Medulla oblongata (tissue), 1 donor: Measurements from ENCODE around the gene AP2B1.
"Not testable (repeated sequence)": the region's sequence is repeated elsewhere in the genome, so short reads cannot be mapped to it uniquely, and the experiment has no call there.

ENCODE experiments used
- DNase-seq: peaks from one replicate; pipeline ENCODE4 v3.0.0-alpha.2; 2015; ENCODE audit errors: extremely low spot score

AP2B1 gene

DNA sequence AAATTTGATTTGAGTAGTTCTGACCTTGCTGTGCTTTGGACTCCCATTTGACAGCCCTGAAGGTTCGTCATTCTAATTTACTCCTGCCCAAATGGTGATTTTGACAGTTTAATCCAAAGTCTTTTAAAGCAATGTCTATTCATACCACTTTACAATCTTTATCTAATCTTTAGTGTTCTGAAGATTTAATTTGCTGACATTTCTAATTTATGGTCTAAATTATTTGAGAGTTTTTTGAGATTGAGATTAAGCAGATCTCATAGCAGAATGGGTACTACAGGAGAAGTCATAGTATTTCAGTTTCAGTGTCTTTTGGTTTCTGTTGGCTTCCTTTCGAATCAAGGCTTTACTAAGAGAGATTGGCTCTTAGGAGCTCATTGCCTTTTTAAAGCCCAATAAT, 111.7 kb downstream of the AP2B1 start:
- DNase-seq: no peak

- DNase-seq: no peak
Observed at GRCh38 chr17:35700150-35700549, 113.0 kb downstream of the AP2B1 start.

DNA sequence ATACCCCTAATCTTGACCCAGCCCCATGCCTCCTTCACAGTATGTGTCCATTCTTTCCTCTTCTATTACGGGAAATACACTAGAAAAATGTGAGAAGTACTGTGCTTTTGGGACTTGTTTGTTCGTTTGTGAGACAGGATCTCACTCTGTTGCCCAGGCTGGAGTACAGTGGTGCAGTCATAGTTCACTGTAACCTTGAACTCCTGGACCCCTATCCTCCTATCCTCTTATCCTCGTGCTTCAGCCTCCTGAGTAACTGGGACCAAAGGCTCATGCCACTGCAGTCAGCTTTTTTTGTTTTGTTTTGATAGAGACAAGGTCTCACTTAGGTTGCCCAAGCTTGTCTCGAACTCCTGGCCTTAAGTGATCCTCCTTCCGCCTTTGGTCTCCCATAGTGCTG, 114.4 kb downstream of the AP2B1 start:
- no peak for DNase-seq

DNA sequence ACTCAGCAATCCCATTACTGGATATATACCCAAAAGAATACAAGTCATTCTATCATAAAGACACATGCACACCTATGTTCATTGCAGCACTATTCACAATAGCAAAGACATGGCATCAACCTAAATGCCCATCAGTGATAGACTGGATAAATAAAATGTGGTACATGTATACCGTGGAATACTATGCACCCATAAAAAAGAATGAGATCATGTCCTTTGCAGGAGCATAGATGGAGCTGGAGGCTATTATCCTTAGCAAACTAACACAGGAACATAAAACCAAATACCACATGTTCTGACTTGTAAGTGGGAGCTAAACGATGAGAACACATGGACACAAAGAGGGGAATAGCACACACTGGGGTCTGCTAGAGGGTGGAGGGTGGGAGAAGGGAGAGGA, 116.2 kb downstream of the AP2B1 start:
- DNase-seq: not testable (repeated sequence)

DNA sequence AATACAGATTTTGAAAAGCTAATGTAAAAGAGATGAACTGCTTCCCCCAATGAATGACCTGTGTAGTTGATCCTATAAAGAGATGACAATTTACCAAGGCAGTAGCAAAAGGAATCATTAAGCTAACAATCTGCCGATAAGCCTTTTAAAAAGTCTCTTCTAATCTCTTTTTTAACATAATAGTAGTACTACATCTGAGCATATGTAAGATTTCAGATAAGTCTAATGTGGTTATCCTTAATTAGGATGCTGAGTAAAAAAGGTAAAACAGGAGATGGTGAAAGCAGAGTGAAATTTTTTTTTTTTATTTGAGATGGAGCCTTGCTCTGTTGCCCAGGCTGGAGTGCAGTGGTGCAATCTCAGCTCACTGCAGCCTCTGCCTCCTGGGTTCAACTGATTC, 118.1 kb downstream of the AP2B1 start:
- no peak for DNase-seq

GRCh38 chr17:35705705-35706104, 118.6 kb downstream of the AP2B1 start:
- no peak for DNase-seq

GRCh38 chr17:35708149-35708548, 121.0 kb downstream of the AP2B1 start:
- no peak for DNase-seq

DNA sequence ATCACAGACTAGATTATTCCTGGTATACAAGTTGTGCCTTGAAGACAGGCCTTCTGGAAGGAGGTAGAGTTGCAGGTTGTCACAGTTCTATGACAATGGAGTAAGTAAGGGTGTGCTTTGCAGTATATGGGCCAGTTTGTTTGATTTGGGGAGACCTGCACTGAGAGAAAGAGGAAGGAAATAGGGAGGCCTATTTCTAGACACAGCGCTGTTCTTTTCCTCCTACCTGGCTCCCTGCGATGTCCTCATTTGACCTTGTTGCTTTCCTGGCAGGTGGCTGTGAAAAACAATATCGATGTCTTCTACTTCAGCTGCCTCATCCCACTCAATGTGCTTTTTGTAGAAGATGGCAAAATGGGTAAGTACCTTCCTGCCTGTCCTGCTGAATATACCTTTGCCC, 121.8 kb downstream of the AP2B1 start:
- no peak for DNase-seq

GRCh38 chr17:35709874-35710273, 122.8 kb downstream of the AP2B1 start:
- no peak for DNase-seq

GRCh38 chr17:35710950-35711349, 123.8 kb downstream of the AP2B1 start:
- no peak for DNase-seq

GRCh38 chr17:35713069-35713728, 126.1 kb downstream of the AP2B1 start:
- no peak for DNase-seq

GRCh38 chr17:35714988-35715387, 127.9 kb downstream of the AP2B1 start:
- DNase-seq: no peak

DNA sequence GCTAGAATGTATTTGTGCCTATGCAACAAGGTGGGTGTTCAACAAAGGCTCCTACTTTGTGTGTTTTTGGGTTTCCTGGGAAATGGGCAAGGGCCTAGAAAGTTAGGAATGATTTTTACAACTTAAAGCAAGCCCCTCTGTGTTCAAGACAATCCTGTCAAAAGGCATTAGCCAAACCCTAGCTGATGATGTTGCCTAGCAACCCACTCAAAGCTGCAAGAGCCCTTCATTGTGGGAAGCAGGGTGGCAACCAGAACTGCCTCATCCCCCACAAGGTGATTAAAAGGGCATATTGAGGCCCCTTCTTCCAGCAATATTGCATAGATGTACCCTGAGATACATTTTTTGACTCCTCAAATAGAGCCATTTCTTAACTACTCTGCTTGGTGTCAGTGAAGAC, 128.3 kb downstream of the AP2B1 start:
- DNase-seq: no peak

GRCh38 chr17:35716173-35716572, 129.1 kb downstream of the AP2B1 start:
- DNase-seq: no peak

DNA sequence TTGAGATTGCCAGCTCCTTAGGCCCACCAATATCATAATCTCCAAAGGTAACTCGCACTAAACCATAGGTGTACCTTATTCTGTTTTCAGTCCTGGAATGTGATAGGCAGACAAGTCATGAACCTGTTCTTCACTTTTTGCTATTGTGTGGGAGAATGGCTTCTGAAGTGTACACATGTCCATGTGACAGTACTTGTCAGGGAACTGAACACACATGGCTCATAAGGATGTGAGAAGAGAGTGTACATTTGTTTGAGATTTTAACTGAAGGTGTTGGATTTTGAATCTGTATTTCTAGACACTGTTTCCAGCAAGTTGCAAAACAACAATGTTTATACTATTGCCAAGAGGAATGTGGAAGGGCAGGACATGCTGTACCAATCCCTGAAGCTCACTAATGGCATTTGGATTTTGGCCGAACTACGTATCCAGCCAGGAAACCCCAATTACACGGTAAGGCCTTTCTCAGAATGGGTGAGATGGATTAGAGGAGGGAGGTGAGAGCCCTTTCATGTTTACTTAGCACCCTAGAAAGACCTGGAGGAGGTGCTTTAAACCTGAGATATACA, 129.9 kb downstream of the AP2B1 start:
- no peak for DNase-seq

DNA sequence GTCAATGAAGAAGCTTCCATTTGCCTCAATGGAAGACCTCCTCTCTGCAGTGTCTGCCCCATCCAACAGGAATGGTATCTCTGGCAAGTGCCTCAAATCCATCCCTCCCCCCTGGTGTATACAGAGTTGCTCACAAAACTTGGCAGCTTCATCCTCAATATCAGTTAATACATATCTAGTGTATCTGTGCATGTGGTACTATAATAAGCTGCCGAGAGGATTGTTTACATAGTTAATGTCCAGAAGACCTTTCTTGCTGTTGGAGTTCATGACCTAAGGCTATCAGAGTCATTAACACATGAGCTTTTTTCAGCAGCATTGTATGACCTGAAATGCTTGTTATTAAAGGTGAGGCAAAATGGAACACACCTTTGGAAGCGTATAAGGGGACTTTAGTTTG, 130.4 kb downstream of the AP2B1 start:
- DNase-seq: no peak

DNA sequence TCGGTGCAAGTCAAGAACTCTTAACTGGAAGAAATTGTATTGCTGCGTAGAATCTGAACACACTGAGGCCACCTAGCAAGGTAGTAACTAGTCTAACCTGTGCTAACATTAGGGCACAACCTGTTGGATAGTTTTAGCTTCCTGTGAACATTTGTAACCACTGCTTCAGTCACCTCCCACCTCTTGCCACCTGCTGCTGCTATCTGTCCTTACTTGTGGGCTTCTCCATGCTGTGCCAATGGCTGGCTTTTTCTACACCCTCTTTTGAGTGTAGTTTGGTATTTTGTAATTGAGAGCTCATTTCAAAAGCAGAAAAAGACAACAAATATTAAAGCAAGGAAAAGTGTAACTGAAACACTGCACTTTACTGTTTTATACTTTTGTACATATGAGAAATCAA, 136.6 kb downstream of the AP2B1 start:
- no peak for DNase-seq

GRCh38 chr17:35725058-35725457, 137.9 kb downstream of the AP2B1 start:
- no peak for DNase-seq

- DNase-seq: no peak
Observed at GRCh38 chr17:35725802-35726126, 138.6 kb downstream of the AP2B1 start.

DNA sequence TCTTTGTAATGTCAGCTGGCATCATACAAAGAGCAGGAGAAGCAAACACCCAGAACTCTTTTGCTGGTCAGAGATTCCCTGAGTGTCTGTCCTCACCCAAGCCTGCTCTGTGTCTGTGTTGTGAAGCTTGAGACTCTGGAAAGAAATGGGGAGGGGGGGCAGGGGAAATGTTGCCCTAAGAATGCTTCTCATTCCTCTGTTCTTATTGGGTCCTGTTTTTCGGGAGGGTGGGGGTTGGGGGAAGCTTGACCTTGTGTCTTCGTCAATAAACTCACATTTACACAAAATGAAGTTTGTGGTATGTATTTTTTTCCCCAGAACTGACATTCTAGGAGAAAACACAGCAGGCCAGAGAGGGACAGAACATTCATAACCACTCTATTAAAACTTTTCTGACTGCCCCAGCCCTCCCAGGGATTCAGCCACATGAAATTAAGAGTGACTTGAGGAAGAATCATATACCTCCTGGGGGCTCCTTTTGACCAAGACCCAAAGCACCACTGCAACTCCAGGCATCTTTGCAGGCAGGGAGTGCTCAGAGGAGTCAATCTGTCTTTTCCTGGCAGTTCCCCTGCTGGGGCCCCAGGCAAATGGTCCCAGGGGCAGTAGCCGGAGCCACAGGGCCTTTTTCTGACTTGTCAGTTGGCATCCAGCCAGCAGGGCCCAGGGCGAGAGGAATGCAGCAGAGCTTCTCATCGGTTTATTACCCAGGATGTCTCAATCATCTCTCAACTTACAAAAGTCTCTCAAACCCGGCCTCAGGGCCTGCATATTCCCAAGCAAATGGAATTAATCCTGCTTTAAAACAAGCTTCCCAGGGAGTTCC, 139.2 kb downstream of the AP2B1 start:
- no peak for DNase-seq

- DNase-seq: peak; percentile 26
Observed at GRCh38 chr17:35726953-35727460, 139.9 kb downstream of the AP2B1 start.

- DNase-seq: no peak
Observed at GRCh38 chr17:35727635-35728034, 140.5 kb downstream of the AP2B1 start.

GRCh38 chr17:35728551-35728950, 141.4 kb downstream of the AP2B1 start:
- DNase-seq: no peak
